HCT116 (cell line): ENCODE results near the gene ADIRF. TPM values are rescaled to one million over a fixed set of nuclear protein-coding genes. Genes with fewer than 3 reads are reported as not detected.
"Not testable (repeated sequence)": the region's sequence is repeated elsewhere in the genome, so short reads cannot be mapped to it uniquely, and the experiment has no call there.

ENCODE experiments used
- ATAC-seq: fragments of 200-7000 bp; cut with Tn5 transposase; 2 replicates; pipeline ENCODE4 v1.9.1; 2020; ENCODE audit warnings: mild to moderate bottlenecking, moderate library complexity
- BruUV-seq: library from RNA; stranded (reverse); fragments of 400-500 nt; replicated peaks from 2 replicates; lab custom pipeline; 2021; lab: Mats Ljungman, UMichigan
- CTCF ChIA-PET: fragments of 300-600 bp; sonication (Branson Sonifier 250); formaldehyde crosslinking; loops from one replicate; lab custom pipeline; 2021; ENCODE audit warnings: antibody characterized with exemption; lab: Charles Lee
- POLR2A ChIA-PET: fragments of 300-600, 350-600 bp; sonication (Branson Sonifier 250); formaldehyde crosslinking; loops from one replicate; lab custom pipeline; 2021; ENCODE audit warnings: antibody characterized with exemption; lab: Charles Lee
- RAD21 ChIA-PET, 2 experiments: fragments of 300-600 bp; sonication (Branson Sonifier 250); formaldehyde crosslinking; loops; one replicate each; lab custom pipeline; 2023; ENCODE audit warnings: low total read pairs in 2 of 2; ENCODE audit not compliant: uncharacterized antibody in 2 of 2, unreplicated experiment in 2 of 2, low non-redundant PET in 1 of 2; lab: Charles Lee
- DNase-seq: peaks from one replicate; pipeline ENCODE4 v3.0.0-alpha.2; 2010; ENCODE audit warnings: low read depth, low spot score
- H2AFZ ChIP-seq: fragments of 200-600 bp; shearing (Covaris generic), sonication (generic); 2 replicates; pipeline ENCODE4 v1.6.1; 2017; ENCODE audit warnings: low read depth, mixed run types, mixed read lengths, antibody characterized with exemption, low read length; ENCODE audit not compliant: poor library complexity, severe bottlenecking
- H3K27ac ChIP-seq: 2 replicates; pipeline ENCODE4 v1.5.1; 2012; ENCODE audit warnings: low read depth, low read length
- H3K27me3 ChIP-seq: fragments of 200-600 bp; sonication (generic); 2 replicates; pipeline ENCODE4 v1.6.1; 2016; ENCODE audit warnings: mixed run types, low read length, mixed read lengths; ENCODE audit not compliant: insufficient read depth
- H3K36me3 ChIP-seq, 2 experiments: fragments of 200-500 bp in 1 of 2; fragments of 200-600 bp in 1 of 2; sonication (Bioruptor generic) in 1 of 2; sonication (generic) in 1 of 2; 2 replicates each; pipeline versions ENCODE4 v1.5.1 to v1.6.1; 2014 to 2016; ENCODE audit warnings: low read length in 2 of 2, inconsistent platforms in 1 of 2, mixed read lengths in 1 of 2, mixed run types in 1 of 2; ENCODE audit not compliant: insufficient read depth in 2 of 2, control insufficient read depth in 1 of 2
- H3K4me1 ChIP-seq, 2 experiments: fragments of 200-600 bp in 1 of 2; sonication (generic) in 1 of 2; 2 replicates each; pipeline versions ENCODE4 v1.5.1 to v1.6.1; 2012 to 2017; ENCODE audit warnings: low read length in 2 of 2, inconsistent platforms in 1 of 2, mild to moderate bottlenecking in 1 of 2, mixed read lengths in 1 of 2, mixed run types in 1 of 2, moderate library complexity in 1 of 2; ENCODE audit not compliant: insufficient read depth in 2 of 2, control insufficient read depth in 1 of 2
- H3K4me2 ChIP-seq: fragments of 200-600 bp; sonication (generic); 2 replicates; pipeline ENCODE4 v1.6.1; 2017; ENCODE audit warnings: mixed run types, low read length, mixed read lengths
- H3K4me3 ChIP-seq, 2 experiments: fragments of 200-600 bp in 1 of 2; sonication (generic) in 1 of 2; replicated peaks in 1 of 2; 2 replicates each; pipeline ENCODE4 v1.5.1; 2011 to 2016; ENCODE audit warnings: low read length in 2 of 2, control low read depth in 1 of 2, low read depth in 1 of 2, mild to moderate bottlenecking in 1 of 2, mixed read lengths in 1 of 2, mixed run types in 1 of 2
- H3K79me2 ChIP-seq: fragments of 200-600 bp; sonication (generic); 2 replicates; pipeline ENCODE4 v1.6.1; 2017; ENCODE audit warnings: mild to moderate bottlenecking, mixed run types, low read length, moderate library complexity, mixed read lengths; ENCODE audit not compliant: insufficient read depth
- H3K9ac ChIP-seq: fragments of 200-600 bp; sonication (generic); 2 replicates; pipeline ENCODE4 v1.6.1; 2016; ENCODE audit warnings: low read length, mixed read lengths
- H3K9me2 ChIP-seq: fragments of 200-600 bp; sonication (generic), shearing (Covaris generic); 2 replicates; pipeline ENCODE4 v1.6.1; 2017; ENCODE audit warnings: mixed run types, mild to moderate bottlenecking, moderate library complexity; ENCODE audit not compliant: insufficient read depth
- H3K9me3 ChIP-seq, 2 experiments: fragments of 200-500 bp in 1 of 2; fragments of 200-600 bp in 1 of 2; sonication (Bioruptor generic) in 1 of 2; sonication (generic) in 1 of 2; 2 replicates each; pipeline ENCODE4 v1.6.1; 2014 to 2017; ENCODE audit warnings: low read length in 2 of 2, mixed read lengths in 2 of 2, inconsistent platforms in 1 of 2, low read depth in 1 of 2, mild to moderate bottlenecking in 1 of 2, mixed run types in 1 of 2, moderate library complexity in 1 of 2; ENCODE audit not compliant: control insufficient read depth in 1 of 2, insufficient read depth in 1 of 2
- H4K20me1 ChIP-seq: fragments of 200-600 bp; sonication (generic), shearing (Covaris generic); 2 replicates; pipeline ENCODE4 v1.6.1; 2017; ENCODE audit warnings: mixed run types, mild to moderate bottlenecking, moderate library complexity; ENCODE audit not compliant: insufficient read depth
- FOSL1 ChIP-seq: IDR thresholded peaks from 2 replicates; pipeline ENCODE4 v1.6.1; 2012; ENCODE audit warnings: low read depth
- intact Hi-C: fragments of 100-400 bp; cut with micrococcal nuclease; formaldehyde crosslinking; loops from 2 replicates; pipeline ENCODE4 v1.10.0; 2022
- total RNA-seq: library from RNA; stranded (reverse); gene quantifications from one replicate; pipeline ENCODE4 v1.2.1, GENCODE V29; 2021; ENCODE audit not compliant: unreplicated experiment

The ADIRF gene
- total RNA-seq, 1 experiment from 2014 or later: 448 TPM

- CTCF ChIA-PET, H3K4me3 ChIP-seq, H3K27me3 ChIP-seq, H2AFZ ChIP-seq, intact Hi-C loops, H3K27ac ChIP-seq, H3K79me2 ChIP-seq, H4K20me1 ChIP-seq, H3K36me3 ChIP-seq, POLR2A ChIA-PET, H3K9me2 ChIP-seq, BruUV-seq, H3K9me3 ChIP-seq, ATAC-seq, DNase-seq, RAD21 ChIA-PET: not testable (repeated sequence)
- Histone ChIP-seq H3K9ac (peak overlapping the region; percentile 27), H3K4me1 (peaks cover 8 to 26% of the 10 kb centered on the region in 2 experiments; a peak in 3 of 4 replicates), H3K4me2 (peak overlapping the region; percentile 64)
These were observed 51.2 kb downstream of the ADIRF start for GRCh38 chr10:87019504-87019903.

- not testable (repeated sequence) for H4K20me1 ChIP-seq
- TF ChIP-seq FOSL1: 0 out of 2 replicates have a peak, but pooled peaks have one; percentile 37
- TF ChIP-seq, all 23 proteins: peak for 1; not testable (repeated sequence) for 22
- intact Hi-C loops, H3K9me2 ChIP-seq, H3K36me3 ChIP-seq, DNase-seq, POLR2A ChIA-PET, RAD21 ChIA-PET, CTCF ChIA-PET, H3K79me2 ChIP-seq, H2AFZ ChIP-seq, H3K9me3 ChIP-seq, H3K27me3 ChIP-seq, BruUV-seq: not testable (repeated sequence)
- Histone ChIP-seq H3K4me3 (peak within 1 kb of the TSS in 1 of 2 experiments; percentile 11; a peak in 1 of 4 replicates), H3K27ac (peak within 1 kb of the TSS; percentile 36; the same call in 1 of the 2 replicates), H3K9ac (peak within 1 kb of the TSS; percentile 27), H3K4me2 (peak within 1 kb of the TSS; percentile 64), H3K4me1 (peaks cover 13 to 32% of the 10 kb centered on the region in 2 experiments)
- peak; percentile 57; the same call in 1 of the 2 replicates for ATAC-seq
These were observed 51.8 kb downstream of the ADIRF start, which contains the start of gene FAM25A for GRCh38 chr10:87020056-87020455. Gene FAM25A, plus strand, starts transcription at chr10:87020294. Its CDS starts 31 bp downstream, at chr10:87020325.

Other genes with a start within 250 kb of the ADIRF start
- gene BMPR1A, start 211.9 kb upstream of the ADIRF start, total RNA-seq: 42.6 TPM
- gene MMRN2, start 10.9 kb upstream of the ADIRF start, total RNA-seq: 8.3 TPM
- gene SNCG, start 9.9 kb upstream of the ADIRF start, total RNA-seq: 61.1 TPM
- 2.7 TPM for gene FAM25A, start 51.8 kb downstream of the ADIRF start, total RNA-seq
- 131 TPM for gene GLUD1, start 126.4 kb downstream of the ADIRF start, total RNA-seq
- gene SHLD2, start 126.7 kb downstream of the ADIRF start, total RNA-seq: 28.9 TPM